SU-DHL-6 (cell line): Measurements from ENCODE around the gene PRDM15.

ENCODE experiments used
- H2AFZ ChIP-seq: fragments of 200-600 bp; sonication (generic); 2 replicates; pipeline ENCODE4 v1.6.1; 2014; ENCODE audit warnings: low read depth, mild to moderate bottlenecking, moderate library complexity, mixed read lengths, antibody characterized with exemption, low read length; ENCODE audit not compliant: severe bottlenecking
- H3F3A ChIP-seq: fragments of 200-600 bp; shearing (Covaris generic); 2 replicates; pipeline ENCODE4 v1.6.0; 2016; ENCODE audit warnings: antibody characterized with exemption, mild to moderate bottlenecking; ENCODE audit not compliant: insufficient read depth
- H3K27ac ChIP-seq: fragments of 200-600 bp; sonication (generic); 2 replicates; pipeline ENCODE4 v1.5.1; 2016; ENCODE audit warnings: low read depth, mild to moderate bottlenecking, low read length, moderate library complexity, mixed read lengths
- H3K27me3 ChIP-seq: fragments of 200-600 bp; sonication (generic), shearing (Covaris generic); 2 replicates; pipeline ENCODE4 v1.6.0; 2014; ENCODE audit warnings: mild to moderate bottlenecking, low read length
- H3K36me3 ChIP-seq: fragments of 200-600 bp; sonication (generic); 2 replicates; pipeline ENCODE4 v1.6.1; 2014; ENCODE audit warnings: mild to moderate bottlenecking, low read length, mixed read lengths
- H3K4me2 ChIP-seq: fragments of 300-600, 200-600 bp; shearing (Covaris generic), sonication (generic); 2 replicates; pipeline ENCODE4 v1.6.0; 2014; ENCODE audit warnings: low read length, low read depth, mild to moderate bottlenecking; ENCODE audit not compliant: poor library complexity, severe bottlenecking
- H3K4me3 ChIP-seq: fragments of 200-600 bp; sonication (generic); 2 replicates; pipeline ENCODE4 v1.5.1; 2014; ENCODE audit warnings: antibody characterized with exemption, low read length, mild to moderate bottlenecking, mixed read lengths; ENCODE audit not compliant: insufficient read depth, poor library complexity, severe bottlenecking
- H3K79me2 ChIP-seq: fragments of 200-600 bp; sonication (generic); 2 replicates; pipeline ENCODE4 v1.6.1; 2014; ENCODE audit warnings: mild to moderate bottlenecking, low read length, moderate library complexity; ENCODE audit not compliant: insufficient read depth
- H3K9ac ChIP-seq: fragments of 200-600 bp; sonication (generic); 2 replicates; pipeline ENCODE4 v1.7.0; 2014; ENCODE audit warnings: mild to moderate bottlenecking, low read length
- H3K9me2 ChIP-seq: fragments of 200-600 bp; sonication (generic); replicated peaks from 2 replicates; pipeline ENCODE4 v1.6.1; 2014; ENCODE audit warnings: low read length; ENCODE audit not compliant: insufficient read depth
- H3K9me3 ChIP-seq: fragments of 200-600 bp; sonication (generic); 2 replicates; pipeline ENCODE4 v1.6.1; 2014; ENCODE audit warnings: low read length, mixed read lengths; ENCODE audit not compliant: insufficient read depth
- H4K20me1 ChIP-seq: fragments of 200-600 bp; sonication (generic); 2 replicates; pipeline ENCODE4 v1.6.1; 2014; ENCODE audit warnings: low read depth, mild to moderate bottlenecking, antibody characterized with exemption, low read length, moderate library complexity, mixed read lengths
- CTCF ChIP-seq: fragments of 200-600 bp; sonication (generic); IDR thresholded peaks from one replicate; pipeline ENCODE4 v1.5.1; 2017; ENCODE audit warnings: antibody characterized with exemption, mild to moderate bottlenecking, low read length, moderate library complexity; ENCODE audit not compliant: insufficient read depth, poor library complexity, severe bottlenecking
- EZH2phosphoT487 ChIP-seq: fragments of 200-600 bp; sonication (generic), shearing (Covaris generic); conservative IDR thresholded peaks from 2 replicates; pipeline ENCODE4 v1.6.1; 2018; ENCODE audit warnings: mild to moderate bottlenecking, antibody characterized with exemption, low read length, moderate library complexity, mixed read lengths

PRDM15 gene

GRCh38 chr21:41825881-41826280 lies 53.3 kb downstream of the PRDM15 start:
- Histone ChIP-seq H3K79me2 (peaks cover 35% of the 10 kb centered on the region), H3K9me3 (no peaks in the 10 kb centered on the region), H3K27ac (no peak overlapping the region), H3F3A (peaks cover 13% of the 10 kb centered on the region; the same call in 1 of the 2 replicates), H3K27me3 (no peaks in the 10 kb centered on the region), H3K4me3 (no peak overlapping the region), H3K4me2 (no peak overlapping the region), H3K9me2 (no peaks in the 10 kb centered on the region), H2AFZ (no peak overlapping the region), H4K20me1 (peaks cover 14% of the 10 kb centered on the region; the same call in 1 of the 2 replicates), H3K36me3 (peaks cover 12% of the 10 kb centered on the region), H3K9ac (no peak overlapping the region)
- TF ChIP-seq CTCF, result no peak
- no peak for TF ChIP-seq EZH2phosphoT487

- no peak overlapping the region for H3K4me2 ChIP-seq
- H2AFZ ChIP-seq, result no peak overlapping the region
- H3K36me3 ChIP-seq, result peaks cover 12% of the 10 kb centered on the region
Observed at GRCh38 chr21:41825216-41825615, 53.9 kb downstream of the PRDM15 start.

GRCh38 chr21:41824466-41825207 lies 54.5 kb downstream of the PRDM15 start:
- no peak overlapping the region for H3K9ac ChIP-seq
- no peak overlapping the region for H3K4me3 ChIP-seq
- peaks cover 13% of the 10 kb centered on the region; the same call in 1 of the 2 replicates for H3F3A ChIP-seq
- H2AFZ ChIP-seq, result no peak overlapping the region
- H3K79me2 ChIP-seq, result peaks cover 23% of the 10 kb centered on the region
- no peaks in the 10 kb centered on the region for H3K9me2 ChIP-seq
- peaks cover 12% of the 10 kb centered on the region for H3K36me3 ChIP-seq
- no peaks in the 10 kb centered on the region for H3K27me3 ChIP-seq
- H3K9me3 ChIP-seq, result no peaks in the 10 kb centered on the region
- no peak overlapping the region for H3K4me2 ChIP-seq
- TF ChIP-seq EZH2phosphoT487 (no peak), CTCF (no peak)
- H3K27ac ChIP-seq, result no peak overlapping the region
- H4K20me1 ChIP-seq, result peaks cover 7% of the 10 kb centered on the region; the same call in 1 of the 2 replicates

More at GRCh38 chr21:41825216-41825615, 53.9 kb downstream of the PRDM15 start:
- H3K9ac ChIP-seq, result no peak overlapping the region
- H3K9me3 ChIP-seq, result no peaks in the 10 kb centered on the region
- H3F3A ChIP-seq, result peaks cover 13% of the 10 kb centered on the region; the same call in 1 of the 2 replicates
- TF ChIP-seq CTCF (no peak), EZH2phosphoT487 (no peak)
- no peaks in the 10 kb centered on the region for H3K9me2 ChIP-seq
- no peak overlapping the region for H3K4me3 ChIP-seq
- peaks cover 12% of the 10 kb centered on the region; the same call in 1 of the 2 replicates for H4K20me1 ChIP-seq
- H3K27ac ChIP-seq, result no peak overlapping the region
- peaks cover 28% of the 10 kb centered on the region for H3K79me2 ChIP-seq
- no peaks in the 10 kb centered on the region for H3K27me3 ChIP-seq
